Non-pigmented ciliary epithelial cell (primary cell): Measurements from ENCODE around the gene ISYNA1.

Source experiments
- DNase-seq: peaks from one replicate; pipeline ENCODE4 v3.0.0-alpha.2; 2010; ENCODE audit warnings: low read depth

ISYNA1 gene

GRCh38 chr19:18392417-18392816, 45.5 kb downstream of the ISYNA1 start:
- DNase-seq = no peak

GRCh38 chr19:18391509-18392075, 46.3 kb downstream of the ISYNA1 start:
- no peak for DNase-seq

- no peak for DNase-seq
Observed at GRCh38 chr19:18390065-18390907, 47.6 kb downstream of the ISYNA1 start.

GRCh38 chr19:18389726-18390064, 48.2 kb downstream of the ISYNA1 start:
- DNase-seq = no peak

- DNase-seq = no peak
Observed at GRCh38 chr19:18388960-18389725, 48.8 kb downstream of the ISYNA1 start.

GRCh38 chr19:18388100-18388959, 49.6 kb downstream of the ISYNA1 start:
- no peak for DNase-seq

GRCh38 chr19:18386543-18387271, 51.2 kb downstream of the ISYNA1 start:
- no peak for DNase-seq

- peak; percentile 67 for DNase-seq
Observed at GRCh38 chr19:18385675-18386542, 52.0 kb downstream of the ISYNA1 start, which contains the start of gene GDF15. Gene GDF15, plus strand, starts transcription at chr19:18386158. Its CDS starts 32 bp downstream, at chr19:18386190.

GRCh38 chr19:18385359-18385674, 52.6 kb downstream of the ISYNA1 start:
- no peak for DNase-seq

- no peak for DNase-seq
Observed at GRCh38 chr19:18384775-18385174, 53.2 kb downstream of the ISYNA1 start.
